ENCODE results near the gene SLC46A3. TPM values are rescaled to one million over a fixed set of nuclear protein-coding genes. Genes with fewer than 3 reads are reported as not detected.

The SLC46A3 gene
- total and polyA plus RNA-seq, 10 of the 15 experiments (the other 5 are each of a cell fraction or from before 2014, with no cell fraction given) = 2.9 to 15.6 (median 9.4) TPM

GRCh38 chr13:28744656-28745055 lies 25.9 kb upstream of the SLC46A3 start (continued):
- TF ChIP-seq CHD2 (IDR thresholded peaks at IDR 0.05; ENCODE audit: borderline replicate concordance, low read depth, low read length) (no peak), WRNIP1 (IDR thresholded peaks at IDR 0.05; ENCODE audit: borderline replicate concordance, low read depth, low read length) (no peak), PRDM15 (CRISPR knock-in tag; IDR thresholded peaks at IDR 0.05) (no peak)

- POLR2A ChIA-PET = no interaction called here
Observed at GRCh38 chr13:28744091-28744536, 25.3 kb upstream of the SLC46A3 start.

More at GRCh38 chr13:28744091-28744536, 25.3 kb upstream of the SLC46A3 start:
- no TSS peak for BruUV-seq (replicated peaks)
- RAD21 ChIA-PET (ENCODE audit: unreplicated experiment) = no interaction called here
- Histone ChIP-seq H3K36me3 (ENCODE audit: control insufficient read depth in 2 of 2, insufficient read depth in 2 of 2, low read length in 1 of 2) (no peaks in the 10 kb centered on the region), H3K9me3 (replicated peaks; ENCODE audit: control insufficient read depth, insufficient read depth, low read length) (no peaks in the 10 kb centered on the region), H3K79me2 (ENCODE audit: control insufficient read depth, insufficient read depth, low read length) (no peaks in the 10 kb centered on the region), H3K4me3 (no peak overlapping the region), H3K9ac (ENCODE audit: control insufficient read depth, insufficient read depth, low read length) (no peak overlapping the region), H3K4me1 (ENCODE audit: control insufficient read depth, insufficient read depth, low read length) (peaks cover 4% of the 10 kb centered on the region; the same call in 1 of the 2 replicates), H2AFZ (ENCODE audit: control insufficient read depth, low read depth, low read length) (no peak overlapping the region), H3K27me3 (replicated peaks in 1 of 2; ENCODE audit: control insufficient read depth in 2 of 2, insufficient read depth in 2 of 2, low read length in 1 of 2) (no peaks in the 10 kb centered on the region), H4K20me1 (ENCODE audit: control insufficient read depth, insufficient read depth) (no peaks in the 10 kb centered on the region), H3K27ac (ENCODE audit: control insufficient read depth, insufficient read depth) (no peak overlapping the region), H3K4me2 (ENCODE audit: control insufficient read depth, insufficient read depth) (no peak overlapping the region)
- TF ChIP-seq NRF1 (conservative IDR thresholded peaks at IDR 0.05; ENCODE audit: low read depth, low read length) (no peak), PBX3 (IDR thresholded peaks at IDR 0.05; ENCODE audit: insufficient replicate concordance, low read depth, low read length) (no peak), RCOR1 (conservative IDR thresholded peaks at IDR 0.05; ENCODE audit: low read depth, low read length) (no peak), SRF (IDR thresholded peaks at IDR 0.05; ENCODE audit: low read depth in 2 of 2, low read length in 2 of 2) (no peak), PAX8 (IDR thresholded peaks at IDR 0.05) (no peak), FOXK2 (IDR thresholded peaks at IDR 0.05) (no peak), ZNF217 (IDR thresholded peaks at IDR 0.05) (no peak), TCF7 (IDR thresholded peaks at IDR 0.05; ENCODE audit: borderline replicate concordance) (no peak), EP300 (IDR thresholded peaks at IDR 0.05; ENCODE audit: borderline replicate concordance in 1 of 2, control insufficient read depth in 1 of 2, low read depth in 2 of 2, low read length in 2 of 2) (no peak), TCF12 (IDR thresholded peaks at IDR 0.05; ENCODE audit: low read depth, low read length) (no peak), BMI1 (IDR thresholded peaks at IDR 0.05; ENCODE audit: borderline replicate concordance) (no peak), JUNB (IDR thresholded peaks at IDR 0.05) (no peak), RAD21 (IDR thresholded peaks at IDR 0.05; ENCODE audit: insufficient read depth, low read depth, low read length) (no peak), BCL11A (IDR thresholded peaks at IDR 0.05; ENCODE audit: low read depth, low read length) (no peak), USF2 (IDR thresholded peaks at IDR 0.05; ENCODE audit: borderline replicate concordance, low read depth, low read length) (no peak), NBN (IDR thresholded peaks at IDR 0.05) (no peak), RAD51 (IDR thresholded peaks at IDR 0.05) (no peak)
- ATAC-seq (no peak), FAIRE-seq (no peak), DNase-seq (ENCODE audit: low read depth, low spot score) (no peak)
- WGBS (ENCODE audit: insufficient coverage, insufficient replicate concordance, low lambda C conversion rate, missing lambda C conversion rate) = 67% methylated on average over 6 of the region's 6 CpGs
- CTCF ChIA-PET = interaction anchor here (0.7 kb wide), 1 partner anchor 92 kb away, joined by 3 read pairs; no protein-coding TSS in a partner anchor
- in situ Hi-C loops (cut with MboI) (no loop called here), intact Hi-C loops (cut with micrococcal nuclease; ENCODE audit: unreplicated experiment) (no loop called here)
- SMC1A ChIA-PET (ENCODE audit: uncharacterized antibody, unreplicated experiment) = no interaction called here

All from GM12878 (cell line).